Ishikawa (cell line): Measurements from ENCODE around the gene HABP4.

Source experiments
- CEBPB ChIP-seq: IDR thresholded peaks from 2 replicates; pipeline ENCODE4 v1.6.1; 2012
- CREB1 ChIP-seq: IDR thresholded peaks from 2 replicates; pipeline ENCODE4 v1.6.1; 2012; ENCODE audit warnings: low read depth
- EGR1 ChIP-seq: IDR thresholded peaks from 2 replicates; pipeline ENCODE4 v1.6.1; 2012
- EP300 ChIP-seq: IDR thresholded peaks from 2 replicates; pipeline ENCODE4 v1.6.1; 2012; ENCODE audit warnings: borderline replicate concordance
- MAX ChIP-seq: IDR thresholded peaks from 2 replicates; pipeline ENCODE4 v1.6.1; 2012
- NFIC ChIP-seq: IDR thresholded peaks from 2 replicates; pipeline ENCODE4 v1.6.1; 2012
- RAD21 ChIP-seq: IDR thresholded peaks from 2 replicates; pipeline ENCODE4 v1.6.1; 2012; ENCODE audit warnings: low read depth
- REST ChIP-seq: IDR thresholded peaks from 2 replicates; pipeline ENCODE4 v1.6.1; 2012; ENCODE audit warnings: low read depth, mild to moderate bottlenecking
- TAF1 ChIP-seq: IDR thresholded peaks from 2 replicates; pipeline ENCODE4 v1.6.1; 2012; ENCODE audit warnings: low read depth, mild to moderate bottlenecking
- TCF12 ChIP-seq: IDR thresholded peaks from 2 replicates; pipeline ENCODE4 v1.6.1; 2012; ENCODE audit warnings: low read depth
- TEAD4 ChIP-seq: IDR thresholded peaks from 2 replicates; pipeline ENCODE4 v1.6.1; 2012
- USF1 ChIP-seq: IDR thresholded peaks from 2 replicates; pipeline ENCODE4 v1.6.1; 2012
- YY1 ChIP-seq: IDR thresholded peaks from 2 replicates; pipeline ENCODE4 v1.6.1; 2012; ENCODE audit warnings: low read depth
- ZBTB7A ChIP-seq: IDR thresholded peaks from 2 replicates; pipeline ENCODE4 v1.6.1; 2012; ENCODE audit warnings: low read depth

- no peak for TF ChIP-seq RAD21
- TF ChIP-seq CEBPB, result no peak
- TF ChIP-seq TEAD4, result no peak
- TF ChIP-seq MAX, result no peak
- TF ChIP-seq TAF1, result no peak
- no peak for TF ChIP-seq EP300
- no peak for TF ChIP-seq REST
- TF ChIP-seq TCF12, result no peak
- TF ChIP-seq CREB1, result no peak
- TF ChIP-seq USF1, result no peak
- TF ChIP-seq EGR1, result no peak
- no peak for TF ChIP-seq NFIC
- no peak for TF ChIP-seq YY1
- TF ChIP-seq ZBTB7A, result no peak
These were observed 33.2 kb downstream of the HABP4 start for GRCh38 chr9:96483197-96483596.
